HL-60 (cell line): ENCODE measurements around the gene SCGN.

ENCODE experiments used
- CTCF ChIP-seq: IDR thresholded peaks from one replicate; pipeline ENCODE4 v1.5.1; 2011; ENCODE audit warnings: low read length, control low read depth, inconsistent platforms; ENCODE audit not compliant: insufficient read depth
- GABPA ChIP-seq: IDR thresholded peaks from 2 replicates; pipeline ENCODE4 v1.6.1; 2012; ENCODE audit warnings: low read depth
- POLR2AphosphoS5 ChIP-seq: IDR thresholded peaks from 2 replicates; pipeline ENCODE4 v1.6.1; 2012; ENCODE audit warnings: low read depth
- REST ChIP-seq: IDR thresholded peaks from 2 replicates; pipeline ENCODE4 v1.6.1; 2012; ENCODE audit warnings: low read depth; ENCODE audit not compliant: insufficient replicate concordance

GRCh38 chr6:25747477-25747876 is 95.5 kb downstream of the SCGN start:
- no peak for TF ChIP-seq CTCF
- no peak for TF ChIP-seq REST
- TF ChIP-seq POLR2AphosphoS5, result no peak
- TF ChIP-seq GABPA, result no peak
